Loucy (cell line): ENCODE measurements around the gene DLG1.

ENCODE experiments used
- H2AFZ ChIP-seq: fragments of 200-600 bp; sonication (generic); 2 replicates; pipeline ENCODE4 v1.6.0; 2016; ENCODE audit warnings: antibody characterized with exemption, mild to moderate bottlenecking, low read length, moderate library complexity
- H3F3A ChIP-seq: fragments of 200-600 bp; 2 replicates; pipeline ENCODE4 v1.6.0; 2016; ENCODE audit warnings: antibody characterized with exemption, low read depth, mild to moderate bottlenecking
- H3K27me3 ChIP-seq: fragments of 200-600 bp; sonication (generic); 2 replicates; pipeline ENCODE4 v1.6.1; 2014; ENCODE audit warnings: low read length, mild to moderate bottlenecking; ENCODE audit not compliant: insufficient read depth, poor library complexity, severe bottlenecking
- H3K36me3 ChIP-seq: fragments of 200-600 bp; sonication (generic); 2 replicates; pipeline ENCODE4 v1.6.1; 2016; ENCODE audit warnings: low read length; ENCODE audit not compliant: insufficient read depth
- H3K4me1 ChIP-seq: fragments of 200-600 bp; sonication (generic); 2 replicates; pipeline ENCODE4 v1.5.1; 2014; ENCODE audit warnings: low read length, mild to moderate bottlenecking; ENCODE audit not compliant: insufficient read depth, poor library complexity, severe bottlenecking
- H3K4me2 ChIP-seq: fragments of 200-600 bp; sonication (generic); 2 replicates; pipeline ENCODE4 v1.6.0; 2014; ENCODE audit warnings: antibody characterized with exemption, low read length, low read depth, mild to moderate bottlenecking; ENCODE audit not compliant: poor library complexity, severe bottlenecking
- H3K4me3 ChIP-seq: fragments of 200-600 bp; sonication (generic); 2 replicates; pipeline ENCODE4 v1.5.1; 2014; ENCODE audit warnings: low read length, mild to moderate bottlenecking, mixed read lengths; ENCODE audit not compliant: poor library complexity, severe bottlenecking
- H3K79me2 ChIP-seq: fragments of 200-600 bp; sonication (generic); 2 replicates; pipeline ENCODE4 v1.6.1; 2014; ENCODE audit warnings: low read length; ENCODE audit not compliant: insufficient read depth
- H3K9ac ChIP-seq: fragments of 200-600 bp; sonication (generic); 2 replicates; pipeline ENCODE4 v1.6.0; 2014; ENCODE audit warnings: mild to moderate bottlenecking, low read depth, low read length, moderate library complexity; ENCODE audit not compliant: poor library complexity, severe bottlenecking
- H3K9me2 ChIP-seq: fragments of 200-600 bp; sonication (generic); replicated peaks from 2 replicates; pipeline ENCODE4 v1.6.1; 2016; ENCODE audit warnings: low read depth, low read length, mixed read lengths
- H3K9me3 ChIP-seq: fragments of 200-600 bp; sonication (generic); 2 replicates; pipeline ENCODE4 v1.6.1; 2014; ENCODE audit warnings: mild to moderate bottlenecking, antibody characterized with exemption, low read length, low read depth; ENCODE audit not compliant: insufficient read depth
- H4K20me1 ChIP-seq: fragments of 200-600 bp; sonication (generic); 2 replicates; pipeline ENCODE4 v1.6.0; 2014; ENCODE audit warnings: antibody characterized with exemption, low read length, mild to moderate bottlenecking; ENCODE audit not compliant: insufficient read depth, poor library complexity, severe bottlenecking
- EZH2phosphoT487 ChIP-seq: fragments of 200-600 bp; IDR thresholded peaks from 2 replicates; pipeline ENCODE4 v1.6.1; 2018; ENCODE audit warnings: antibody characterized with exemption, mild to moderate bottlenecking, moderate library complexity, borderline replicate concordance
- TF ChIP-seq, protein P1 (sequence below): fragments of 200-600 bp; sonication (generic); conservative IDR thresholded peaks from 2 replicates; pipeline ENCODE4 v1.5.1; 2014; ENCODE audit warnings: mild to moderate bottlenecking, antibody characterized with exemption, low read length

Gene DLG1

GRCh38 chr3:197144188-197144587 lies 154.2 kb downstream of the DLG1 start:
- no peak overlapping the region for H3K4me3 ChIP-seq
- no peak overlapping the region for H3K4me2 ChIP-seq
- peaks cover 4% of the 10 kb centered on the region for H4K20me1 ChIP-seq
- H3K9me2 ChIP-seq = no peaks in the 10 kb centered on the region
- H3F3A ChIP-seq = no peaks in the 10 kb centered on the region
- peaks cover 6% of the 10 kb centered on the region for H3K4me1 ChIP-seq
- no peak overlapping the region for H3K9ac ChIP-seq
- H2AFZ ChIP-seq = no peak overlapping the region
- TF ChIP-seq, protein P1, sequence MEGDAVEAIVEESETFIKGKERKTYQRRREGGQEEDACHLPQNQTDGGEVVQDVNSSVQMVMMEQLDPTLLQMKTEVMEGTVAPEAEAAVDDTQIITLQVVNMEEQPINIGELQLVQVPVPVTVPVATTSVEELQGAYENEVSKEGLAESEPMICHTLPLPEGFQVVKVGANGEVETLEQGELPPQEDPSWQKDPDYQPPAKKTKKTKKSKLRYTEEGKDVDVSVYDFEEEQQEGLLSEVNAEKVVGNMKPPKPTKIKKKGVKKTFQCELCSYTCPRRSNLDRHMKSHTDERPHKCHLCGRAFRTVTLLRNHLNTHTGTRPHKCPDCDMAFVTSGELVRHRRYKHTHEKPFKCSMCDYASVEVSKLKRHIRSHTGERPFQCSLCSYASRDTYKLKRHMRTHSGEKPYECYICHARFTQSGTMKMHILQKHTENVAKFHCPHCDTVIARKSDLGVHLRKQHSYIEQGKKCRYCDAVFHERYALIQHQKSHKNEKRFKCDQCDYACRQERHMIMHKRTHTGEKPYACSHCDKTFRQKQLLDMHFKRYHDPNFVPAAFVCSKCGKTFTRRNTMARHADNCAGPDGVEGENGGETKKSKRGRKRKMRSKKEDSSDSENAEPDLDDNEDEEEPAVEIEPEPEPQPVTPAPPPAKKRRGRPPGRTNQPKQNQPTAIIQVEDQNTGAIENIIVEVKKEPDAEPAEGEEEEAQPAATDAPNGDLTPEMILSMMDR = no peak
- peaks cover 36% of the 10 kb centered on the region; the same call in 1 of the 2 replicates for H3K36me3 ChIP-seq
- no peaks in the 10 kb centered on the region for H3K27me3 ChIP-seq
- H3K9me3 ChIP-seq = no peaks in the 10 kb centered on the region
- peaks cover 29% of the 10 kb centered on the region; the same call in 1 of the 2 replicates for H3K79me2 ChIP-seq

GRCh38 chr3:197139586-197139985 lies 158.8 kb downstream of the DLG1 start:
- Histone ChIP-seq H3K4me3 (no peak overlapping the region), H3K9me3 (peaks cover 7% of the 10 kb centered on the region; the same call in 1 of the 2 replicates), H3K9ac (no peak overlapping the region), H4K20me1 (peaks cover 4% of the 10 kb centered on the region), H3K79me2 (peaks cover 6% of the 10 kb centered on the region; the same call in 1 of the 2 replicates), H3K4me1 (no peaks in the 10 kb centered on the region), H3K4me2 (no peak overlapping the region), H3K9me2 (no peaks in the 10 kb centered on the region), H2AFZ (no peak overlapping the region), H3F3A (no peaks in the 10 kb centered on the region), H3K27me3 (no peaks in the 10 kb centered on the region), H3K36me3 (peaks cover 72% of the 10 kb centered on the region)
- TF ChIP-seq EZH2phosphoT487 = no peak
- TF ChIP-seq, protein P1 = no peak

DNA sequence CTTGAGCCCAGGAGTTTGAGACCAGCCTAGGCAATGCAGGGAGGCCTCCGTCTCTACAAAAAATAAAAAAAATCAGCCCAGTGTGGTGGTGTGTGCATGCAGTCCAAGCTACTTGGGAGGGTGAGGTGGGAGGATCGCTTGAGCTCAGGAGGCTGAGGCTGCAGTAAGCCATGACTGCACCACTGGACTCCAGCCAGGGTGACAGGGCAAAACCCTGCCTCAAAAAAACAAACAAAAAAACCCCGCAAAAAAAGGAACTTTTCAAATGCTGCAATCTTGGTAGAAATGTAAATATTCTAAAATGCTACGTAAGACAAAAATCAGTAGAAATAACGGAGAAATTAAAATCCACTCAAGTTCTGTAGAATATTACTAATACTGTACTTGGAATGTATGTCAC lies 160.7 kb downstream of the DLG1 start:
- Histone ChIP-seq H4K20me1 (no peaks in the 10 kb centered on the region), H3K36me3 (peaks cover 84% of the 10 kb centered on the region), H3K4me3 (no peak overlapping the region), H3K4me2 (no peak overlapping the region), H3K9me2 (no peaks in the 10 kb centered on the region), H3K9ac (no peak overlapping the region), H3F3A (no peaks in the 10 kb centered on the region), H3K4me1 (no peaks in the 10 kb centered on the region), H3K27me3 (no peaks in the 10 kb centered on the region), H3K79me2 (no peaks in the 10 kb centered on the region), H2AFZ (no peak overlapping the region), H3K9me3 (peaks cover 7% of the 10 kb centered on the region; the same call in 1 of the 2 replicates)
- TF ChIP-seq EZH2phosphoT487 = no peak
- TF ChIP-seq, protein P1 = no peak
